HG03575 (cell line): Measurements from ENCODE around the gene TGFB1.
"Not testable (repeated sequence)": the region's sequence is repeated elsewhere in the genome, so short reads cannot be mapped to it uniquely, and the experiment has no call there.

Source experiments
- ATAC-seq: cut with Tn5 transposase; IDR thresholded peaks from one replicate; pipeline ENCODE4 v1.9.1; 2021; ENCODE audit not compliant: unreplicated experiment, insufficient number of reproducible peaks, low FRiP score; ENCODE audit errors: extremely low read depth

TGFB1 gene

GRCh38 chr19:41351339-41352245, 2.1 kb downstream of the TGFB1 start:
- ATAC-seq = no peak

GRCh38 chr19:41350735-41351338, 2.9 kb downstream of the TGFB1 start:
- ATAC-seq = no peak

DNA sequence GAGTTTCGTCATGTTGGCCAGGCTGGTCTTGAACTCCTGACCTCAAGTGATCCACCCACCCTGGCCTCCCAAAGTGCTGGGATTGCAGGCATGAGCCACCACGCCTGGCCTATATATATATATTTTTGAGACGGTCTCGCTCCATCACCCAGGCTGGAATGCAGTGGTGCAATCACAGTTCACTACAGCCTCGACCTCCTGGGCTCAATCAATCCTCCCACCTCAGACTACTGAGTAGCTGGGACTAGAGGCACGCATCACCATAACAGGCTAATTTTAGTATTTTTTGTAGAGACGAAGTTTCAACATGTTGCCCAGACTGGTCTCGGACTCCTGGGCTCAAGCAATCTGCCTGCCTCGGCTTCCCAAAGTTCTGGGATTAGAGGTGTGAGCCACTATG, 6.8 kb downstream of the TGFB1 start:
- ATAC-seq = not testable (repeated sequence)

DNA sequence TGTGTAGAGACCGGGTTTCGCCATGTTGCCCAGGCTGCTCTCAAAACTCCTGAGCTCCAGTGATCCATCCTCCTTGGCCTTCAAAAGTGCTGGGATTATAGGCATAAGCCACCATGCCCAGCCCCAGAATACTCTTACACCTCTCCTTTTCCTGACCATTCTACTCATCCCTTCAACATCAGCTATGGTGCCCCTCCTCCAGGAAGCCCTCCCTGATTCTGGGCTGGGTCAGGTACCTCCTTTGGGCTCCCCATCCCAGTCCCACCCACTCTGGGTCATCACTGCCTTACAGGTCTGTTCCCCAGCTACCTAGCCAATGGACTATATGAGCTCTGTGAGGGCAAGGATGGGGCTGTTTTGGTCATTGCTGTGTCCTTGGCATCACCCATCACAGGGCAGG, 9.6 kb downstream of the TGFB1 start:
- ATAC-seq = no peak

- ATAC-seq = no peak
Observed at GRCh38 chr19:41341669-41342490, 11.8 kb downstream of the TGFB1 start.

DNA sequence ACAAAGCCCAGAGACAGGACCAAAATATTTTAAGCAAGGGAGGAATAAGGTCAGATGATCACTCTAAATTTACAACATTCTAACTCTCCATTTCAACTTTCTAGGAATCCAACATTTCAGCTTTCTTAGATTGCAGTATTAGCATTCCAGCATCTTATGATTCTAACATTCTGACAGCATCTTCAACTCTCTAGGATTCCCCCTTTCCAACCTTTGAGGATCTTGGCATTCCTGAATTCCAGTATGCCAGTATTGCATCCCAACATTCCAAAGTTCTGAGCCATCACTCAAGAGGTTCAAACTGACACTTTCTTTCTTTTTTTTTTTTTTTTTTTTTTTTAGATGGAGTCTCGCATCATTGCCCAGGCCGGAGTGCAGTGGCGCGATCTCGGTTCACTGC, 13.8 kb downstream of the TGFB1 start:
- ATAC-seq = no peak

- no peak for ATAC-seq
Observed at GRCh38 chr19:41335467-41335866, 18.3 kb downstream of the TGFB1 start.

DNA sequence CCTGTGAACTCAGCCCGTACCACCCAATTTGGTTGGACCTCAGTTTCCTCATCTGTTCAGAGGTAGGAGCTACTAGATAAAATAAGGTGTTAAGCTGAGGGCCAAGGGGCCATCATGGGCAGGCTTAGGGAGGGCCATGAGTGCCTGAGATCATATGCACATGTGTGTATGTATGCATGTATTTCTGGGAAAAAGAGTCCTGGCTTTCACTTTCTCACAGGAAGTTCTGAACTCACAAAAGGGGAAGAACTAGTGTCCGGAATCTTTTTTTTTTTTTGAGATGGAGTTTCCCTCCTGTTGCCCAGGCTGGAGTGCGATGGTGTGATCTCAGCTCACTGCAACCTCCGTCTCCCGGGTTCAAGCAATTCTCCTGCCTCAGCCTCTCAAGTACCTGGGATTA, 18.9 kb downstream of the TGFB1 start:
- ATAC-seq = no peak

GRCh38 chr19:41332468-41332867, 21.3 kb downstream of the TGFB1 start:
- no peak for ATAC-seq

DNA sequence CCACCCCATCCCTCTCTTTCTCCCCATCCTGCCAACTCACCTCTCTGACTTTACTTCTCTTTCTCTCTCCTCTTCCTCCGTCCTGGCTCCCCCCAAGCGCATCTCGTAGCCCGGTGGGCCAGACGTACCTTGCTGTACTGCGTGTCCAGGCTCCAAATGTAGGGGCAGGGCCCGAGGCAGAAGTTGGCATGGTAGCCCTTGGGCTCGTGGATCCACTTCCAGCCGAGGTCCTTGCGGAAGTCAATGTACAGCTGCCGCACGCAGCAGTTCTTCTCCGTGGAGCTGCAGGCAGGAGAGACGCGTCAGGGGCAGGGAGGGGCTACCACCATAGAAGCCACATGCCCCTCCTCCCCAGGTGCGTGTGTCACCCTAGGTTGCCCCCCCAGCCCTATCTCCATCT, 21.7 kb downstream of the TGFB1 start:
- ATAC-seq = no peak

DNA sequence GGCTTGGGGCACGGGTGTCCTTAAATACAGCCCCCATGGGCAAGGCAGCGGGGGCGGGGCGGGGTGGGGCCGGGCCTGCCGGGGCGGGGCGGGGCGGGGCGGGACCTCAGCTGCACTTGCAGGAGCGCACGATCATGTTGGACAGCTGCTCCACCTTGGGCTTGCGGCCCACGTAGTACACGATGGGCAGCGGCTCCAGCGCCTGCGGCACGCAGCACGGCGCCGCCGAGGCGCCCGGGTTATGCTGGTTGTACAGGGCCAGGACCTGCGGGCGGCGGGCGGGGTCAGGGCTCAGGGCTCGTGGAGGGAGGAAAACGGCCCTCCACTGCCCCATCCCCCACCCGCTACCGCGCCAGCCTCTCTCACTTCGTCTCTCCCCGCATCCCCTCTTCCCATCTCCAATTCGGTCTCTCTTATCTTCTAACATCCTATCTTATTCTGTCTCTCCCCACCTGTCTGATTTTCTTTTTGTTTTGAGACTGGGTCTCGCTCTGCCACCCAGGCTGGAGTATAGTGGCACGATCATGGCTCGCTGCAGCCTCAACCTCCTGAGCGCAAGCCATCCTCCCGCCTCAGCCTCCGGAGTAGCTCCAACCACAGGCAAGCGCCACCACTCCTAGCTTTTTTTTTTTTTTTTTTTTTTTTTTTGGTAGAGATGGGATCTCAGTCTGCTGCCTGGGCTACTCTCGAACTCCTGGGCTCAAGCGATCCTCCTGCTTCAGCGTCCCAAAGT, 22.6 kb downstream of the TGFB1 start:
- no peak for ATAC-seq

DNA sequence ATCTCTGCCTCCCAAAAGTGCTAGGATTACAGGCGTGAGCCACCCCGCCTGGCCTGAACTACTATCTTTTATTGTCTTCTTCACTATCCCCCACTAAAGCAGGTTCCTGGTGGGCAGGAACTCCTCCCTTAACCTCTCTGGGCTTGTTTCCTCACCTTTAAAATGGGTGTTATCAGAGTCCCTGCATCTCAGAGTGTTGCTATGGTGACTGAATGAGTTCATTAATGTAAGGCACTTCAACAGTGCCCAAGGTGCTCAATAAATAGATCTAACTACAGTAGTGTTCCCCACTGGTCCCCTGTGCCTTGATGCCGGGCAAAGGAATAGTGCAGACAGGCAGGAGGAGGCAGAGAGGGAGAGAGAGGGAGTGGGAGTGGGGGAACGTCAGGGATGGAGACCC, 23.2 kb downstream of the TGFB1 start:
- no peak for ATAC-seq

GRCh38 chr19:41328842-41329225, 24.9 kb downstream of the TGFB1 start:
- ATAC-seq = no peak

- ATAC-seq = no peak
Observed at GRCh38 chr19:41328157-41328841, 25.4 kb downstream of the TGFB1 start.

DNA sequence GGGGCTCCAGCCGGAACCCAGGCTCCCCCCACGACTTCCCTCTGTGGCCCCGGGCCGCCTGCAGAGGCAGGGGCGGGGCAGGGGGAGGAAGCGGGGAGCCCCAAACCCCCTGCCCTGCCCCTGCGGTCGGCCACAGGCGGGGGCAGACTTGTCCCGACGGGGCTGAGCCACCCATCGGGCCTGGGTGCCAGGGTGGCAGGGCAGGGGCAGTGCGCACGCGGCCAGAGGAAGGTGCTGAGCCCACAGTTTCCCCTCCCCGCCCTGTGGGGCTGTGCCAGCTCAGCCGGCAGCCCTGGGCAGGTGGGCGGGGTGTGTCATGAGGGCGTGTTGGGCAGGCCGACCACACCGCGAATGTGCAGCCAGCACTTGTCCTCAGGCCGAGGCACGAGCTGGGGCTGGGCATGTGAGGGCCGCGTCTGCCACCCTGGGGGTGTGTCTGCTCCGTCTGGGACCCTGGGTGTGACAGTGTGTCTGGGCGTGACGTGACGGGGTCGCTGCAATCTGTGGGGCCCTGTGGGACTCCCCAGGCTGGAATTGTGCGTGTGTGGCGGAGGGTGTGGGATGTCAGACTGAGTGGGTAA, 26.1 kb downstream of the TGFB1 start:
- no peak for ATAC-seq

DNA sequence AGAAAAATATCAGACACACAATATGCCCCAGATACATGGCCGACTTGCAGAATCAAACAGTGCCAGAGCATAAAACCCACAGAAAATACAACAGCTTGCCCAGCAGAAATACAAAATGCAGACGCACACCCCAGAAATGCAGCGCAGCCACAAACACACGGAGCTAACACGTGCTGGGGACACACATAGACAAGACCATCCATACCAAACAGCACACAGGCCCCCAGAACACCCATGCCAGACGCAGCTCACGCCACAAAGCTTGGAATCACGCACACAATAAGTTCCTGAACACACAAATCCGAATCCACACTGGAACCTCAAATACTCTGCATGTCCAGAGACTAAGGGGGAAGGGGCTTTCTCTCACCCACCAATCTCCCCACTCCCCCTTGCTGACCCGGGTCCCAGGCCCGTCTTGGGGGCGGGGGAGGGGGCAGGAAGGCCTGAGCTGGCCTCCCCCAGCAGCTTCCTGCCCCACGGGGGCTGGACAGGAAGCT, 26.6 kb downstream of the TGFB1 start:
- no peak for ATAC-seq

- no peak for ATAC-seq
Observed at GRCh38 chr19:41325947-41326706, 27.6 kb downstream of the TGFB1 start.

- no peak for ATAC-seq
Observed at GRCh38 chr19:41325640-41325946, 28.1 kb downstream of the TGFB1 start.
